GM12801 (cell line): ENCODE data around the gene C1QTNF8.

ENCODE experiments used
- CTCF ChIP-seq: IDR thresholded peaks from one replicate; pipeline ENCODE4 v1.5.1; 2011; ENCODE audit warnings: control low read depth; ENCODE audit not compliant: insufficient read length; ENCODE audit errors: extremely low read depth

C1QTNF8 gene

GRCh38 chr16:1113889-1114526, 18.0 kb upstream of the C1QTNF8 start:
- no peak for TF ChIP-seq CTCF

- TF ChIP-seq CTCF = no peak
Measured at GRCh38 chr16:1113489-1113888, 17.4 kb upstream of the C1QTNF8 start.

- TF ChIP-seq CTCF = no peak
Measured at GRCh38 chr16:1112506-1113184, 16.6 kb upstream of the C1QTNF8 start.

- no peak for TF ChIP-seq CTCF
Measured at GRCh38 chr16:1109648-1110047, 13.6 kb upstream of the C1QTNF8 start.

- TF ChIP-seq CTCF = no peak
Measured at GRCh38 chr16:1108299-1109252, 12.5 kb upstream of the C1QTNF8 start.

GRCh38 chr16:1107731-1108130, 11.7 kb upstream of the C1QTNF8 start:
- TF ChIP-seq CTCF = no peak

GRCh38 chr16:1107141-1107540, 11.1 kb upstream of the C1QTNF8 start:
- no peak for TF ChIP-seq CTCF
